Thyroid gland (tissue), 4 donors: ENCODE data around the gene NTRK2.
A peak's percentile ranks its signal among the peaks of the same experiment; 100 is the strongest.

ENCODE experiments used
- CTCF ChIP-seq, 6 experiments: fragments of 200-600 bp in 3 of 6; fragments of 450-650 bp in 3 of 6; sonication (generic) in 3 of 6; IDR thresholded peaks; one replicate each; pipeline ENCODE4 v1.5.1; 2016 to 2019; ENCODE audit warnings: antibody characterized with exemption in 6 of 6, mild to moderate bottlenecking in 2 of 6, inconsistent platforms in 1 of 6, moderate library complexity in 1 of 6
- POLR2A ChIP-seq, 2 donors: fragments of 450-650 bp; IDR thresholded peaks; one replicate each; pipeline ENCODE4 v1.6.1; 2017; ENCODE audit warnings: antibody characterized with exemption in 2 of 2, mild to moderate bottlenecking in 2 of 2, moderate library complexity in 1 of 2

GRCh38 chr9:84667571-84668195, 1.8 kb upstream of the NTRK2 start:
- TF ChIP-seq CTCF (IDR thresholded peaks at IDR 0.05) (peak in 5 of 6 experiments; percentile 43 to 74 (median 51)), POLR2A (IDR thresholded peaks at IDR 0.05) (no peak)
